Left forelimb (tissue), 1 donor: ENCODE results near the gene ZNF385C.

Experiments used
- DNase-seq: peaks from one replicate; pipeline ENCODE4 v3.0.0-alpha.2; 2018; ENCODE audit warnings: low spot score

ZNF385C gene

DNA sequence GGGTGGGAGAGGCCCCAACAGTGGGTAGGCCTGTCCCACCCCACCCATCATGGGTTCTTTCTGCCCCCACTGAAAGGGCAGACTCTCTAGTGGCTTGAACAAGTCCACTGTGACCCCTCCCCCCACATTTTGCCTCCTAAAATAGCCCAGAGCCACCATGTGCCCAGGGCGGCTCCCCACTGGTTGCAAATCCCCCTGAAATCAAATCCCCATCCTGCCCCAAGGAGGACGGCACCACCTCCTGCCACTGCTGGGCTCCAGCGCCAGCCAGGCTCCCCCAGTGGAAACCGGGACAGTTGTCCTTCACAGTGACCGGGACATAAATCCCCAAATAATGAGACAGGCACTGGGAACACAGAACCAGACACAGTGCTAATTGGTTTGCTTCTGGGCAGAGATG is 20.5 kb downstream of the ZNF385C start:
- no peak for DNase-seq

- DNase-seq = no peak
These were observed 21.3 kb downstream of the ZNF385C start for GRCh38 chr17:42076797-42077559.

GRCh38 chr17:42075789-42076188 is 22.5 kb downstream of the ZNF385C start:
- no peak for DNase-seq

DNA sequence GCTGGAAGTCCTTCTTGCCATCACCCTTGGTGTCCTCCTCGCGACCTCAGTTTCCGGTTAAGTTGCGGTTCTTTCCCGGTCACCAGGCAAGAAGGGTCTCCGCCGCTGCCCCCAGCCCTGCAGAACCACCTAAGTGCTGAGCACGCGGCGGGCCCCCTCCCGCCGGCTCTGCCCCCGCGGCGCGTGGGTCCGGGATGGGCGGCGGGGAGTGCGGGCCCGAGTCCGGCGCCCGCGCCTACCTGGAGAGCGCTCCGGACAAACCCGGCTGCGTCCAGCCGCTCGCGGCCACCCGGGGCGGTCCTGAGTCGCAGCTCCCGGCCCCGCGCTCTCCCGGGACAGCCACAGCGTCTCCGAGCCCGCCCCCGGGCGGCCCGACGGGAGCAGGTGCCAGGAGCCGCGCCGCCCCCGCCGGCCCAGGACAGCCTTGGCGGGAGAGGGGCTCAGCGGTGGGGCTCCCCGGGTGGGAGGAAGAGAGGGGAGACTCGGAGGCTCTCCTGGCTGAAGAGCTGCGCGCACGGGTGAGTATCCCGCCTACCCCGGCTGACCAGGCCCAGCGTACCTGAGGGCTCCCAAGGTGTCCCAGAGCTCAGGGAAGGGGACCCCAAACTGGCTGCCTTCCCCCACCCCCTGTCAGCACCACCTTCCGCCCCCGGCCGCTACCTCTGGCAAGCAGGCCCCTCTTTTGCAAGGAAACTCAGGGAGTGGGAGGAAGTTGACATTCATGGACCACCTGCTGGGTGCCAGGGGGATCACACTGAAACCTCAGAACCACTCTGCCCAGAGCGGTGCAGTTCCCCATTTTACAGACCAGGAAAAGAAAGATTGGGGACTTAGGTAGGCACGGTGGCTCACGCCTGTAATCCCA is 25.7 kb downstream of the ZNF385C start:
- DNase-seq = no peak

- no peak for DNase-seq
These were observed 26.5 kb downstream of the ZNF385C start for GRCh38 chr17:42071810-42072209.

- DNase-seq = no peak
These were observed 29.3 kb downstream of the ZNF385C start for GRCh38 chr17:42068979-42069378.

GRCh38 chr17:42067371-42068091 is 30.7 kb downstream of the ZNF385C start:
- no peak for DNase-seq

DNA sequence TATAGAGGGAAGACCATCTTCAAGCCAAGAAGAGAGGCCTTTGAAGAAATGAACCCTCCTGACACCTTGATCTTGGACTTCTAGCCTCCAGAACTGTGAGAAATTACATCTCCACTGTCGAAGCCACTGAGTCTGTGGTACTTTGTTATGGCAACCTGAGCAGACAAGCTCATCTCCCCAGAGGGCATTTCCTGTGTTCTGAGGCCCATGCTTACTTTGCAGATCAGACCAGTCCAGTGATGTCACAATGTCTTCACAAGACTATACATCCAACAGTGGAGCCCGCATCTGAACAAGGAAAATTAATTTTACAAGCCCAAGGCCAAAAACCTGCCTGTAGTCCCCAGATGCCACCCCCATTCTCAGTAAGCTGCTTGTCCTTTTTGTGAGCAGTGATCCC is 33.1 kb downstream of the ZNF385C start:
- DNase-seq = no peak

DNA sequence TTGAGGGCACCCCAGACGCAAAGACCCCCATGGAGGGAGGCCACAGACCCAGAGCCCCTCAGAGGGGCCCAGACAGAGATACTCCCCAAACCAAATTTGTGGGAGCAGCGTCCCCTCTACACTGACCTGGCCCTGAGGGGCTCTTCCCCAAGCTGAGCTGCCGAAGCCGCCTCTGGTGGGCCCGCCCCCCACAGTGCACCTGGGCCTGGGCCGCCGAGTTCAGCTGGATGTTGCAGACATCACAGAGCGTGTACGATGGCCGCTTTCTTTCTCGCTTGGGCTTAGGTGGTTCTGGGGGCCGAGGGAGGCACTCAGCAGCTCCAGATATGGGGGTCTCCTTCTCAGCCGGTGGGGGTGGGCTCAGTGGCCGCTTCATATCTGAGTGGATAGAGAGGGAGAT is 35.6 kb downstream of the ZNF385C start:
- no peak for DNase-seq

DNA sequence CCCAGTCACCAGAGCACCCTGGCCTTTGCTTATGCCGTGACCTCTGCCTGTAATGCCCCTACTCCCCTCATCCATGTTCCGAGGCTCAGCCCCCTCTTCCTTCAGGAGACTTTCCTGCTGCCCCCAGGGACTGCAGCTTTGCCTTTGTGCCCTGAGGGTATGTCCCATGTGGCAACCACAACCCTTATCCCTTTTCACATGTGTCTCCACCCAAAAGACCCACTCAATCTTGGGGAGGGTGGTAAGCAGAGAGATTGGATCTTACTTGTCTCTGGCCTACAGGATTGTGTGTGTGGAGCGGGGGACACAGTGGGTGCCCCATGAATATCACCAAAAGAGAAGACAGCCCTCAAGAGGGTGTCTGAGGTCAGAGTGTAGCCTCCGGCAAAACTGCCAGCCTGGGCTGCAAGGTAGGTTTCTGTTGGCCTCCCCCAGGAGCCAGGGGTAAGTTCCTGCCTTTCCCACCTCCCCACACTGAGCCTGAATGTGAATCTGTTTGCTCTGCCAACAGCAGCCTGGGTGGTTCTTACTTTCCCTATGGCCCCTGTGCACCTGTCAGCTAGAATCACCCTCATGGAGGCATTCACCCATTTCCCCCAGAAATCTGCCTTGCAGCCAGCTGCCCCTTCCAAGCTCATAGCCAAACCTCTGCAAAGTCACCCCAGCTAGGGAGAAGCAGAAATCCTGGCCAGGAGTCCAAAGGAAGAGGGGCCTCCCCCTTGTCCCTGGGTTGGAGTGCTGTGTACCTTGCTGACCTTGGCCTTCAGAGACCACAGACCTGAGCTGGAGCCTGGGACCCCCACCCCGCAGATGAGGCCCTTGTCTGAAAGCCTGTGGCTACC is 36.4 kb downstream of the ZNF385C start:
- DNase-seq = no peak

DNA sequence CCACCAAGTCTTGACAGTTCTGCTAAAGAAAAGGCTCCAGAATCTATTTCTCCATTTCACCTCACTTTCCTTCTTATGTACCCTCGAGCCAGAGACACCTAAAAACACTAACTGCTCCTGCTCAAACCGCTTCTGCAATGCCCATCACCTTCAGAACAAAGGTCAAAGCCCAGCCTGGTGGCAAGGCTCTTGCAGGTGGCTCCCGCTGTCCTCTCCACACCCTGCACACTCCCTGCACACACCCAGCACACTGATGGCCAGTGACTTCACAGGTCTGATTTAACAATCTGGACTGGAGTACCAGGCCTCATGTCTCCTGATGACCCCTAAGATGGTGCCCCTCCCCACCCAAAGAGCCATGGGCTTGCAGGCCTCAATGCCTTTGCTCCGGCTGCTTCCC is 38.0 kb downstream of the ZNF385C start:
- no peak for DNase-seq

DNA sequence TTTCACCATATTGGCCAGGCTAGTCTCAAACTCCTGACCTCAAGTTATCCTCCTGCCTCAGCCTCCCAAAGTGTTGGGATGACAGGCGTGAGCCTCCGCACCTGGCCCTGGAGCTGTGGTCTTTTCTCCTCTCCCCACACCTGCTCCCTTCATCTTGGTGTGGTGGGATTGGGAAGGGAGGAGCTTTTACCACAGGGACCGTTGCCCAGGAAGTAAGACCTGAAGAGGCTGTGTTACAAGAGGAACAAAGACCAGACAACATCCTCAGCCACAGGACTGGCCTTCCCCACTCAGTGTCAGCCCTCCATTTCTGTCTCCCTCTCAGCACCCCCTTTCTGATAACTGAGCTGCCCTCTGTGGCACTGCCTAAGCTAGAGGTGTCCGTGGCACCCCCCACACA is 38.5 kb downstream of the ZNF385C start:
- DNase-seq = no peak

DNA sequence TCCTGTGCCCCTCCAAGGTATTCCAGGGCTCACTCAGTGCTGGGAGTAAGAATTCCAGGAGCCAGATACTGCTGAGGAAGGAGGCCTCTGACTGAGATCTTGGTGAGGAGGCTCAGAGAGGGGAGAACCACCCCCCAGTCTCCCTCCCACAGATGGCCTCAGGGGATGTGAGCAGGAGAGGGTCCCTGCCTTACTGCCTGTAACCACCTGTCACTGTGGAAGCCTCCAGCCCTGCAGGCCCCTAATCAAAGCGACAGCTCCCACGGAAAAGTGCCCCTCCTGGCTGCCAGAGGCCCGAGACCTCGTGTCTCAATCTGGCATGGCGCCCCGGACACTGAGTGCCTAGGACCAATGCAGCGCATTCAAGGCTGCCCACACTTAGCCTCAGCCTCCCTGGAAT is 40.2 kb downstream of the ZNF385C start:
- no peak for DNase-seq

DNA sequence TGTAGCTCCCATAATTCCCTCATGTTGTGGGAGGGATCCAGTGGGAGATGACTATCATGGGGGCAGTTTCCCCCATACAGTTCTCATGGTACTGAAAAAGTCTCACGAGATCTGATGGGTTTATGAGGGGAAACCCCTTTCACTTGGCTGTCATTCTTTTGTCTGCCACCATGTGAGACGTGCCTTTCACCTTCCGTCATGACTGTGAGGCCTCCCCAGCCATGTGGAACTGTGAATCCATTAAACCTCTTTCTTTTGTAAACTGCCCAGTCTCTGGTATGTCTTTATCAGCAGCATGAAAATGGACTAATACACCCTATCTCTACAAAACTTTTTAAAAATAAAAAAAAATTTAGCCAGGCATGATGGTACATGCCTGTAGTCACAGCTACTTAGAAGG is 41.6 kb downstream of the ZNF385C start:
- no peak for DNase-seq

GRCh38 chr17:42055496-42055895 is 42.8 kb downstream of the ZNF385C start:
- no peak for DNase-seq

GRCh38 chr17:42055027-42055426 is 43.2 kb downstream of the ZNF385C start:
- DNase-seq = no peak

DNA sequence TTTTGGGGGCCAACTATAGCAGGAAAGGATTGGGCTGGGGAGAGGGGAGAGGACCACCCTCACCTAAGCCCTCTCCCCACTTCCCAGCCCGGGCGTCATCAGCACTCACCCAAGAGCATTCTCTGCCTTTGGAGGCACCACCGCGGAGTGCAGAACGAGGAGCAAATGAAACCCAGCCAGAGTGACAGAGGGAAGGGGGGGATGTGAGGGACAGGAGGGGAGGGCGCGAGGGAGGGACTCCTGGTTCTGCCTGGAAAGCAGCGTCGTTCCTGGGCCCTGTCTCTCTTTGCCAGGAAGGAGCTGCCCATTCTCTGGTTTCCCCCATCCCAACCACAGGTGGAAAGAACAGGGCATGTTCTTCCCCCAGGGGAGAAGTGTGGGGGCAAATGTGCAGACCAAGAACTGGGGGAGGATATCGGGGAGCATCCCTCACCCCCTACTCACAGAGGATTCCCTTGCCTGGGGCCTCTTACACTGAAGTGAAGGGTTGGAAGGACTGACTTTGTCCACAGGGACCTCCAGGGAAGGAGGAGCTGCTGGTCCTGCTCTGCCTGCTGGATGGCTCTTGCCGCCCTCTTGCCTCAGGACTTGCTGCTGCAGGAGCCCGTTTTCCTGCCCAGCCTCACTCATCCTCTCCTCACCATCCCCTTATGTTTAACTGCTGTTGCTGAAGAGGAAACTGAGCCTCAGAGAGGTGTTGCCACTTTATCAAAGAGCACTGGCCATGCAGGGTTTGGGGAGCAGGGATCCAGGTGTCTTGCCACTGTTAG is 44.4 kb downstream of the ZNF385C start:
- no peak for DNase-seq

DNA sequence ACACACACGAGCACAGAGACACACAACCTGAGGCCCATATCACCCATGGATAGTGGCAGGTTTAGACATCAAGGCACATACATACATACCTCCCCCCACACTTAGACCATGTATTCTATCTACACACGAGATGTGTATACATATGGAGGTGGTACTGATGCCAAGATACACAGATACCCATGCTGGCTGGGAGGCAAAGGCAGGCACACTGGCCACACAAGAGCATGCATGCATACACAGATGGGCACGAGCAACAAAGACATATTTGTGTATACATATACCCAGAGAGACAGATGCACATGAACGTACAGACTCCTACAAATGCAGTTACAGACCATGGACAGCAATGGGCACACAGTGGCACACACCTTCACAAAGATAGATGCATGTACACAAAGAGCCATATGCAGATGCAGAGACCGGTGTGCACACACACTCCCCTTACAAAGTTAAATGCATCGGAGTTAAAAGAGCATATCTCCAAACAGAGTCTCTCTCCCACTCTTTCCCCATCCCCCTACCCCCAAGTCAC is 45.9 kb downstream of the ZNF385C start:
- no peak for DNase-seq

DNA sequence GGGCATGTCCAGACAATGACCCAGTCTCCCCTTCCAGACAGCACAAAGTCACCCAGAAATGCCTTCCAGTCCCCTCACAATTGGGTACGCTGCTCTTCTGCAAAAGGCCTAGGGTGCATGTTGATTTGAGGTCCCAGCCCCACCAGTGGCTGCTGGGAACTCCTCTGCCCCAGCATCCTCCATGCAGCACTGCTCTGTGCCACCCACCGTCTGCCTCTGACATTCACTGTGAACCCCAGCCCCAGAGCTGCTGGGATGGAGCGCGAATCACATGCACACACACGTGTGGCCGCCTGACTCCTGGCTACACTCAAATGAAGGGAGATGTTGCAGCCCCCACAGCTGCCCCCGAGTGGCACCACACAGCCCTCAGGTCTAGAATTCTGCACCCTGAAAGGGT is 46.6 kb downstream of the ZNF385C start:
- no peak for DNase-seq

- DNase-seq = no peak
These were observed 47.3 kb downstream of the ZNF385C start for GRCh38 chr17:42051013-42051400.
